ENCODE results near the gene ANKK1.

DNA sequence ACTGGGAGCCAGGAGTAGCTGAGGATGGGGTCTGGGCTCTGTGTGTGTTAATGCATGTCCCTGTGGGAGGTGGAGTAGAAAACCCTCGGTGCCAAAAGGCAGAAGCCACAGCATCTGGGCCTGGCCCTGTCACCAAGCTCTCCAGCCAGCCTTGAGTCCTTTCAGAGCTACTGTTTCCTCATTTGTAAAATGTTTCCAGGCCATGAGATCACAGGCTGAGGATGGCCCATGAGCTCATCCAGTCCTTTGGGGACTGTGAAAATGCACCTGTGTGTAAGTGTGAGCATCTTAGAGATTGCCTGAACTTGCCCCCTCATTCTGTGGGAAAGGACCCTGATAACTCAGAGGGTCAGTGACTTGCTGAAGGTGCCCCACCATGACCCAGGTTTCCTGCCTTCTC lies 9.1 kb downstream of the ANKK1 start:
- TF ChIP-seq, protein P1, sequence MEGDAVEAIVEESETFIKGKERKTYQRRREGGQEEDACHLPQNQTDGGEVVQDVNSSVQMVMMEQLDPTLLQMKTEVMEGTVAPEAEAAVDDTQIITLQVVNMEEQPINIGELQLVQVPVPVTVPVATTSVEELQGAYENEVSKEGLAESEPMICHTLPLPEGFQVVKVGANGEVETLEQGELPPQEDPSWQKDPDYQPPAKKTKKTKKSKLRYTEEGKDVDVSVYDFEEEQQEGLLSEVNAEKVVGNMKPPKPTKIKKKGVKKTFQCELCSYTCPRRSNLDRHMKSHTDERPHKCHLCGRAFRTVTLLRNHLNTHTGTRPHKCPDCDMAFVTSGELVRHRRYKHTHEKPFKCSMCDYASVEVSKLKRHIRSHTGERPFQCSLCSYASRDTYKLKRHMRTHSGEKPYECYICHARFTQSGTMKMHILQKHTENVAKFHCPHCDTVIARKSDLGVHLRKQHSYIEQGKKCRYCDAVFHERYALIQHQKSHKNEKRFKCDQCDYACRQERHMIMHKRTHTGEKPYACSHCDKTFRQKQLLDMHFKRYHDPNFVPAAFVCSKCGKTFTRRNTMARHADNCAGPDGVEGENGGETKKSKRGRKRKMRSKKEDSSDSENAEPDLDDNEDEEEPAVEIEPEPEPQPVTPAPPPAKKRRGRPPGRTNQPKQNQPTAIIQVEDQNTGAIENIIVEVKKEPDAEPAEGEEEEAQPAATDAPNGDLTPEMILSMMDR (conservative IDR thresholded peaks at IDR 0.05 in 1 of 2, IDR thresholded peaks at IDR 0.05 in 1 of 2; ENCODE audit: low read depth in 1 of 2, low read length in 2 of 2) = no peak
- TF ChIP-seq EZH2 (IDR thresholded peaks at IDR 0.05; ENCODE audit: low read length, missing control alignments) = no peak

Data from fibroblast of lung (primary cell).